ENCODE measurements around the gene ATOSB.

DNA sequence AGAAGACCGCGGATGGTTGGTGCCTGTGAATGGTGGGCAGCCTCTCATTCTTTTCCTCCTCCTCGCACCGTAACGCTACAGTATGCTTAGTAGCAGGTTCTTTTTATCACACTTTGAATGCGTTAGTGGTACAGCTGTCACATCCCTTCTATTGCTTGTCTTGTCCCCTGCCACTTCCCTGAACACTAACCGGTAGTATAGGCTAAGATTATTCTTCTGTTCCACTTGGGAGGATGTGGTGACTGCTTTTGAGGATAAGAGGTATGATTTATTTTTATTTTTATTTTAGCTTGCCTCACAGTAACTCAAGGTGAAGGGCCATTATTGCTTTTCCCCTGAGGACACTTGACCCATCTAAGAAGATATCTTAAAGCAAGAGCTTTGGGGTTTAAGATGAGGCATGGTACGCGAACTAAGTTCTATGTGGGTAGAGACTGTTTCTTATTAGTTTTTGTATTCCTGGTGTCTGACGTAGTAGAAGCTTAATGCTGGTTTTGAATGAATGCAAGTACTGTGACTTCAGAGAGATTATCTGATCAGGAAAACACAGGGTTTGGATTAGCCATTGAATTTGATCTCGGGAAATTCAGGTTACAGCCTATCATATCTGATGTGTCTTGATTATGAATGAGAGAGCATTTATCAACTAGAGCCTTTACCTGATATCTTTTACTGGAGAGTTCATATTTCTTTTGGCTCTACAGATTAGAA lies 47.1 kb upstream of the ATOSB start:
- TF ChIP-seq POLR2AphosphoS5 (IDR thresholded peaks at IDR 0.05; ENCODE audit: low read depth) (no peak), EZH2 (IDR thresholded peaks at IDR 0.05; ENCODE audit: low read depth, unreplicated experiment) (no peak), EZH2phosphoT487 (IDR thresholded peaks at IDR 0.05; ENCODE audit: unreplicated experiment) (no peak), CREB1 (CRISPR knock-in tag; IDR thresholded peaks at IDR 0.05; ENCODE audit: low read depth) (no peak), STAT1 (IDR thresholded peaks at IDR 0.05; ENCODE audit: unreplicated experiment) (no peak), JUNB (IDR thresholded peaks at IDR 0.05; ENCODE audit: unreplicated experiment) (no peak), ZNF331 (CRISPR knock-in tag; IDR thresholded peaks at IDR 0.05; ENCODE audit: low read depth) (no peak), NANOG (IDR thresholded peaks at IDR 0.05; ENCODE audit: borderline replicate concordance) (no peak)
- TF ChIP-seq, protein P1, sequence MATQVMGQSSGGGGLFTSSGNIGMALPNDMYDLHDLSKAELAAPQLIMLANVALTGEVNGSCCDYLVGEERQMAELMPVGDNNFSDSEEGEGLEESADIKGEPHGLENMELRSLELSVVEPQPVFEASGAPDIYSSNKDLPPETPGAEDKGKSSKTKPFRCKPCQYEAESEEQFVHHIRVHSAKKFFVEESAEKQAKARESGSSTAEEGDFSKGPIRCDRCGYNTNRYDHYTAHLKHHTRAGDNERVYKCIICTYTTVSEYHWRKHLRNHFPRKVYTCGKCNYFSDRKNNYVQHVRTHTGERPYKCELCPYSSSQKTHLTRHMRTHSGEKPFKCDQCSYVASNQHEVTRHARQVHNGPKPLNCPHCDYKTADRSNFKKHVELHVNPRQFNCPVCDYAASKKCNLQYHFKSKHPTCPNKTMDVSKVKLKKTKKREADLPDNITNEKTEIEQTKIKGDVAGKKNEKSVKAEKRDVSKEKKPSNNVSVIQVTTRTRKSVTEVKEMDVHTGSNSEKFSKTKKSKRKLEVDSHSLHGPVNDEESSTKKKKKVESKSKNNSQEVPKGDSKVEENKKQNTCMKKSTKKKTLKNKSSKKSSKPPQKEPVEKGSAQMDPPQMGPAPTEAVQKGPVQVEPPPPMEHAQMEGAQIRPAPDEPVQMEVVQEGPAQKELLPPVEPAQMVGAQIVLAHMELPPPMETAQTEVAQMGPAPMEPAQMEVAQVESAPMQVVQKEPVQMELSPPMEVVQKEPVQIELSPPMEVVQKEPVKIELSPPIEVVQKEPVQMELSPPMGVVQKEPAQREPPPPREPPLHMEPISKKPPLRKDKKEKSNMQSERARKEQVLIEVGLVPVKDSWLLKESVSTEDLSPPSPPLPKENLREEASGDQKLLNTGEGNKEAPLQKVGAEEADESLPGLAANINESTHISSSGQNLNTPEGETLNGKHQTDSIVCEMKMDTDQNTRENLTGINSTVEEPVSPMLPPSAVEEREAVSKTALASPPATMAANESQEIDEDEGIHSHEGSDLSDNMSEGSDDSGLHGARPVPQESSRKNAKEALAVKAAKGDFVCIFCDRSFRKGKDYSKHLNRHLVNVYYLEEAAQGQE (IDR thresholded peaks at IDR 0.05; ENCODE audit: unreplicated experiment): no peak
- TF ChIP-seq, protein P2, sequence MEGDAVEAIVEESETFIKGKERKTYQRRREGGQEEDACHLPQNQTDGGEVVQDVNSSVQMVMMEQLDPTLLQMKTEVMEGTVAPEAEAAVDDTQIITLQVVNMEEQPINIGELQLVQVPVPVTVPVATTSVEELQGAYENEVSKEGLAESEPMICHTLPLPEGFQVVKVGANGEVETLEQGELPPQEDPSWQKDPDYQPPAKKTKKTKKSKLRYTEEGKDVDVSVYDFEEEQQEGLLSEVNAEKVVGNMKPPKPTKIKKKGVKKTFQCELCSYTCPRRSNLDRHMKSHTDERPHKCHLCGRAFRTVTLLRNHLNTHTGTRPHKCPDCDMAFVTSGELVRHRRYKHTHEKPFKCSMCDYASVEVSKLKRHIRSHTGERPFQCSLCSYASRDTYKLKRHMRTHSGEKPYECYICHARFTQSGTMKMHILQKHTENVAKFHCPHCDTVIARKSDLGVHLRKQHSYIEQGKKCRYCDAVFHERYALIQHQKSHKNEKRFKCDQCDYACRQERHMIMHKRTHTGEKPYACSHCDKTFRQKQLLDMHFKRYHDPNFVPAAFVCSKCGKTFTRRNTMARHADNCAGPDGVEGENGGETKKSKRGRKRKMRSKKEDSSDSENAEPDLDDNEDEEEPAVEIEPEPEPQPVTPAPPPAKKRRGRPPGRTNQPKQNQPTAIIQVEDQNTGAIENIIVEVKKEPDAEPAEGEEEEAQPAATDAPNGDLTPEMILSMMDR (conservative IDR thresholded peaks at IDR 0.05; ENCODE audit: low read depth in 2 of 2): no peak
- TF ChIP-seq, protein P3, sequence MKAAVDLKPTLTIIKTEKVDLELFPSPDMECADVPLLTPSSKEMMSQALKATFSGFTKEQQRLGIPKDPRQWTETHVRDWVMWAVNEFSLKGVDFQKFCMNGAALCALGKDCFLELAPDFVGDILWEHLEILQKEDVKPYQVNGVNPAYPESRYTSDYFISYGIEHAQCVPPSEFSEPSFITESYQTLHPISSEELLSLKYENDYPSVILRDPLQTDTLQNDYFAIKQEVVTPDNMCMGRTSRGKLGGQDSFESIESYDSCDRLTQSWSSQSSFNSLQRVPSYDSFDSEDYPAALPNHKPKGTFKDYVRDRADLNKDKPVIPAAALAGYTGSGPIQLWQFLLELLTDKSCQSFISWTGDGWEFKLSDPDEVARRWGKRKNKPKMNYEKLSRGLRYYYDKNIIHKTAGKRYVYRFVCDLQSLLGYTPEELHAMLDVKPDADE (IDR thresholded peaks at IDR 0.05): no peak

Data from GM23338 (cell line).